Smooth muscle cell of the pulmonary artery (primary cell): Measurements from ENCODE around the gene STOX1. TPM values are rescaled to one million over a fixed set of nuclear protein-coding genes. Genes with fewer than 3 reads are reported as not detected.

ENCODE experiments used
- total RNA-seq: library from RNA; depleted of rRNA; stranded (reverse); fragments of >200 nt; gene quantifications from 2 replicates; pipeline ENCODE4 v1.2.3, GENCODE V29; 2014

STOX1 gene, protein sequence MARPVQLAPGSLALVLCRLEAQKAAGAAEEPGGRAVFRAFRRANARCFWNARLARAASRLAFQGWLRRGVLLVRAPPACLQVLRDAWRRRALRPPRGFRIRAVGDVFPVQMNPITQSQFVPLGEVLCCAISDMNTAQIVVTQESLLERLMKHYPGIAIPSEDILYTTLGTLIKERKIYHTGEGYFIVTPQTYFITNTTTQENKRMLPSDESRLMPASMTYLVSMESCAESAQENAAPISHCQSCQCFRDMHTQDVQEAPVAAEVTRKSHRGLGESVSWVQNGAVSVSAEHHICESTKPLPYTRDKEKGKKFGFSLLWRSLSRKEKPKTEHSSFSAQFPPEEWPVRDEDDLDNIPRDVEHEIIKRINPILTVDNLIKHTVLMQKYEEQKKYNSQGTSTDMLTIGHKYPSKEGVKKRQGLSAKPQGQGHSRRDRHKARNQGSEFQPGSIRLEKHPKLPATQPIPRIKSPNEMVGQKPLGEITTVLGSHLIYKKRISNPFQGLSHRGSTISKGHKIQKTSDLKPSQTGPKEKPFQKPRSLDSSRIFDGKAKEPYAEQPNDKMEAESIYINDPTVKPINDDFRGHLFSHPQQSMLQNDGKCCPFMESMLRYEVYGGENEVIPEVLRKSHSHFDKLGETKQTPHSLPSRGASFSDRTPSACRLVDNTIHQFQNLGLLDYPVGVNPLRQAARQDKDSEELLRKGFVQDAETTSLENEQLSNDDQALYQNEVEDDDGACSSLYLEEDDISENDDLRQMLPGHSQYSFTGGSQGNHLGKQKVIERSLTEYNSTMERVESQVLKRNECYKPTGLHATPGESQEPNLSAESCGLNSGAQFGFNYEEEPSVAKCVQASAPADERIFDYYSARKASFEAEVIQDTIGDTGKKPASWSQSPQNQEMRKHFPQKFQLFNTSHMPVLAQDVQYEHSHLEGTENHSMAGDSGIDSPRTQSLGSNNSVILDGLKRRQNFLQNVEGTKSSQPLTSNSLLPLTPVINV
- 0.07 and 0.13 TPM in 2 replicates for total RNA-seq

DNA sequence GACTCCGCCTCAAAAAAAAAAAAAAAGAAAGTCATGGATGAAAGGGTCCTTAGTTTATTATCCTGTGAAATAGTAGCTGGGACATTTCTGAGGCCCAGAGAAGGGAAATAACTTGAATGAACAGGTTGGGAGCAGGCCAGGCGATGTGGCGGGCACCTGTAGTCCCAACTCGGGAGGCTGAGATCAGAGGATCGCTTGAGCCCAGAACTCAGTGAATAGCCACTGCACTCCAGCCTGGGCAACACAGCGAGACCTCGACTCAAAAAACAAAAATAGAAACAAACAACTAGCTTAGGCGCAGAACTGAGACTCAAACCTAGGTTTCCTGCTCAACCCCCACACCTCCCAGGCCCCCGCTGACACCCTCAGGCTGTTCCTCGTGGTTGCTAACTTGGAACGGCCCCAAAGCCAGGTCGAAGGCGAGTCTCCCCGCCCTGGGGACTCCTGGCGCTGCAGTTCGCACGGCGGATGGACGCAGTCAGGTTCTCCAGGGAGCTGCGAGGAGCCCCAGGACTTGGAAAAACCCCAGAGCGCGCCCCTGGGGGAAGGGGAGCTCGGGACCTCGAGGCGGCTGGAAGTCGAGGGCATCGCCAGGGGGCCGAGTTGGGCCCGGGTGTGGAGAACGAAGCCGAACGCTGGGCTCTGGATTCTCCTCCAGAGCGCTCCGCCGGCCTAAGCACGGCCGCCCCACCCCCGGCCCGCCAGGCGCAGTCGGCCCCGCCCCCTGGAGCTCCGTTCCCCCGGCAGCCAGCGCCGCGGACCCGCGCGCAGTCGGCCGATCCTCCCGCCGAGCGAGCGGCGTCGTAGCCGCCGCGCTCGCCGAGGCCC, at the start of gene STOX1:
Gene STOX1 (plus strand): TSS at position 768 of the 828 bp plus-strand sequence. CDS start 93 bp downstream, outside the sequence.

DNA sequence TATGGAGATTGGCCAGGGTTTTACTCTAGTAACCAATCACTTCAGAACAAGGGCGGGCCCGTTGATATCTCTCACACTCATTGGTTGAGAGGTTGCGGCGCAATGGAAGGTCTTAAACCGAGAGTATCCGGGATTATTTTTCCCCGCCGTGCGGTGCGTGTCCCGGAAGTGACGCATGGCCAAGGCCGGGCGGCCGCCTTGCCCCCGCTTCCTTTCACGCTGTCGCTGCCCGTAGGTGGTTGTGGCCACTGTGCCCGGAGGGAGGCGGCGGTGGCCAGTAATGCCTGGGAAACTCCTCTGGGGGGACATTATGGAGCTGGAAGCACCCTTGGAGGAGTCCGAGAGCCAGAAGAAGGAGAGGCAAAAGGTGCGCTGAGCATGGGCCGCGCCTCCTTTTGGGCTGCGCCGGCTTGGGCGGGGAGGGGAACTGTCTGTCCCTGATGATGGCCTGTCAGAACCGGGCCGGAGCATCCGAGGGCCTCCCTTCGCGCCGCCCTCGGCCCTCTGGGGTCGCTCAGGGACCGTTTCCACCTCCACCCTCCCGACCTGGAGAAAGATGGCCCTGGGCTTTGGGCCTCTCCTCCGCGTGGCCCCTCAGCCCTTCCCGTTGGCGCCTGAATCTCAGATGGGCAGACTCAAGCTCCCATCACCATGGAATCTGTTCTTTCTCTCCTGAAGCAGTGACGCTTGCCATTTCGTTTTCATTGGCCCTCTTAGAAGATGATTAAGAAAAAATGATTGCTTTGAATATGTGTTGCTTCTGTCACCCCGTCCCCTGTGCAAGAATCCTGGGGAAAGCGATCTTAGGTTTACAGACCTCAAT, 74.0 kb downstream of the STOX1 start, which contains the start of gene DDX50:
Gene DDX50 (plus strand): TSS at position 211 of the 823 bp plus-strand sequence. CDS start 70 bp downstream, at position 281.

Other genes starting within 250 kb of the STOX1 start
- gene CCAR1, start 106.3 kb upstream of the STOX1 start, total RNA-seq: 26.2 and 27.8 TPM in 2 replicates
- gene DDX50, start 73.8 kb downstream of the STOX1 start, total RNA-seq: 50.5 and 56.9 TPM in 2 replicates
- 56.6 and 79.9 TPM in 2 replicates for gene DDX21, start 128.6 kb downstream of the STOX1 start, total RNA-seq
- gene KIFBP, start 161.3 kb downstream of the STOX1 start, total RNA-seq: 40.4 and 47.0 TPM in 2 replicates